A549 (cell line): ENCODE measurements around the gene EIF3L. TPM values are rescaled to one million over a fixed set of nuclear protein-coding genes. Genes with fewer than 3 reads are reported as not detected.

Experiments used
- ATAC-seq, 2 experiments: fragments of 200-7000 bp in 1 of 2; fragments of >200 bp in 1 of 2; cut with Nextera tagmentation in 1 of 2; cut with Tn5 transposase in 1 of 2; 3 replicates each; pipeline versions ENCODE4 v1.8.0 to v1.9.1; 2018 to 2020; ENCODE audit warnings: mild to moderate bottlenecking in 1 of 2, moderate library complexity in 1 of 2
- CTCF ChIA-PET: fragments of 300-600 bp; sonication (Branson Sonifier 250); formaldehyde crosslinking; extraction: SDS; loops from one replicate; lab custom pipeline; 2021; ENCODE audit warnings: antibody characterized with exemption, inconsistent platforms; lab: Yijun Ruan, JAX
- POLR2A ChIA-PET: fragments of 350-600 bp; formaldehyde crosslinking; extraction: SDS; loops from one replicate; lab custom pipeline; 2021; ENCODE audit warnings: antibody characterized with exemption, inconsistent platforms; lab: Yijun Ruan, JAX
- DNase-seq, 2 experiments: peaks; one replicate each; pipeline versions ENCODE4 v3.0.0 to v3.0.0-alpha.2; 2011 to 2016; ENCODE audit warnings: low read depth in 1 of 2, low spot score in 1 of 2
- FAIRE-seq: peaks from 2 replicates; lab custom pipeline; 2011; peaks lifted over from hg19 to GRCh38; lab: Jason Lieb, UNC
- H3K27ac ChIP-seq, 2 experiments: fragments of >200 bp; sonication (Bioruptor Twin); formaldehyde crosslinking; 3 replicates each; pipeline ENCODE4 v1.5.1; 2016 to 2017
- H3K4me1 ChIP-seq: fragments of >200 bp; sonication (Bioruptor Twin); formaldehyde crosslinking; 3 replicates; pipeline ENCODE4 v1.6.1; 2016
- H3K4me2 ChIP-seq: fragments of >200 bp; sonication (Bioruptor Twin); formaldehyde crosslinking; 3 replicates; pipeline ENCODE4 v1.6.1; 2016
- H3K4me3 ChIP-seq: fragments of >200 bp; sonication (Bioruptor Twin); formaldehyde crosslinking; 3 replicates; pipeline ENCODE4 v1.5.1; 2016
- H3K9me3 ChIP-seq: fragments of >200 bp; sonication (Bioruptor Twin); formaldehyde crosslinking; 3 replicates; pipeline ENCODE4 v1.6.1; 2016
- CEBPB ChIP-seq, 2 experiments: fragments of >200 bp in 1 of 2; sonication (Bioruptor Twin) in 1 of 2; formaldehyde crosslinking in 1 of 2; IDR thresholded peaks; 2 replicates each; pipeline ENCODE4 v1.6.1; 2012 to 2016
- CHD4 ChIP-seq: fragments of 200-600 bp; sonication (generic); IDR thresholded peaks from 2 replicates; pipeline ENCODE4 v1.6.1; 2016; ENCODE audit warnings: antibody characterized with exemption, mild to moderate bottlenecking, borderline replicate concordance
- EHMT2 ChIP-seq: fragments of 200-600 bp; sonication (generic); IDR thresholded peaks from 2 replicates; pipeline ENCODE4 v1.6.1; 2016; ENCODE audit warnings: antibody characterized with exemption, low read depth, mild to moderate bottlenecking, moderate library complexity
- EP300 ChIP-seq, 2 experiments: fragments of >200 bp; sonication (Bioruptor Twin); formaldehyde crosslinking; IDR thresholded peaks; 2 replicates in 1 of 2; 3 replicates in 1 of 2; pipeline ENCODE4 v1.6.1; 2016 to 2017
- ESRRA ChIP-seq: fragments of 150-350 bp; IDR thresholded peaks from 2 replicates; pipeline ENCODE4 v1.6.1; 2014; ENCODE audit warnings: mild to moderate bottlenecking, low read length, borderline replicate concordance
- FOXS1 ChIP-seq: fragments of 250-450 bp; sonication (Bioruptor Pico); IDR thresholded peaks from 2 replicates; pipeline ENCODE4 v1.5.0; 2020; ENCODE audit warnings: mild to moderate bottlenecking, moderate library complexity
- GATA3 ChIP-seq: IDR thresholded peaks from 2 replicates; pipeline ENCODE4 v1.6.1; 2012; ENCODE audit warnings: borderline replicate concordance
- HOXA7 ChIP-seq: fragments of 250-450 bp; sonication (Bioruptor Pico); IDR thresholded peaks from 2 replicates; pipeline ENCODE4 v1.5.0; 2020; ENCODE audit warnings: mild to moderate bottlenecking, moderate library complexity
- KDM1A ChIP-seq: fragments of 200-600 bp; sonication (generic); IDR thresholded peaks from 2 replicates; pipeline ENCODE4 v1.6.1; 2016; ENCODE audit warnings: low read depth, mild to moderate bottlenecking
- KDM5A ChIP-seq: fragments of 200-600 bp; sonication (generic); IDR thresholded peaks from 2 replicates; pipeline ENCODE4 v1.6.1; 2016; ENCODE audit warnings: antibody characterized with exemption, mild to moderate bottlenecking
- PHF8 ChIP-seq: fragments of 200-600 bp; sonication (generic); IDR thresholded peaks from 2 replicates; pipeline ENCODE4 v1.6.1; 2016; ENCODE audit warnings: low read depth, mild to moderate bottlenecking, antibody characterized with exemption, moderate library complexity, borderline replicate concordance
- POLR2A ChIP-seq: IDR thresholded peaks from 2 replicates; pipeline ENCODE4 v1.6.1; 2012; ENCODE audit warnings: mild to moderate bottlenecking, low read length
- POLR2AphosphoS2 ChIP-seq: conservative IDR thresholded peaks from 2 replicates; pipeline ENCODE4 v1.6.1; 2012; ENCODE audit warnings: low read length, improper control_type of control experiment, inconsistent platforms
- SREBF2 ChIP-seq: fragments of 450-650 bp; IDR thresholded peaks from 2 replicates; pipeline ENCODE4 v1.6.1; 2014; ENCODE audit warnings: mild to moderate bottlenecking, moderate library complexity
- TFCP2L1 ChIP-seq: fragments of 250-450 bp; sonication (Bioruptor Pico); IDR thresholded peaks from 2 replicates; pipeline ENCODE4 v1.5.0; 2021; ENCODE audit warnings: mild to moderate bottlenecking
- TP53 ChIP-seq: fragments of 250-450 bp; sonication (Bioruptor Pico); IDR thresholded peaks from 2 replicates; pipeline ENCODE4 v1.5.0; 2021; ENCODE audit warnings: mild to moderate bottlenecking, moderate library complexity
- ZFP36 ChIP-seq: fragments of 450-650 bp; IDR thresholded peaks from 2 replicates; pipeline ENCODE4 v1.6.1; 2014; ENCODE audit warnings: borderline replicate concordance; ENCODE audit not compliant: partially characterized antibody
- ZSCAN20 ChIP-seq: fragments of 250-450 bp; sonication (Bioruptor Pico); IDR thresholded peaks from 2 replicates; pipeline ENCODE4 v1.8.0; 2022; ENCODE audit warnings: mild to moderate bottlenecking, moderate library complexity
- WGBS: methylation state at CpG from one replicate; pipeline ENCODE4 v1.1.6; 2017; ENCODE audit errors: missing lambda C conversion rate; 5-methylcytosine and 5-hydroxymethylcytosine counted together
- polyA plus RNA-seq, 4 experiments: library from polyadenylated mRNA; depleted of rRNA in 3 of 4; stranded (reverse); fragments of >200 nt; fragmentation: RNase III in 1 of 4; extraction: RNeasy Plus Mini Kit Qiagen cat#74134 plus additional on column Dnase treatment in 1 of 4; gene quantifications; 2 replicates in 3 of 4; 3 replicates in 1 of 4; pipeline ENCODE4 v1.2.3, GENCODE V29; 2011 to 2017
- TF ChIP-seq, protein P1 (sequence below): fragments of 450-650 bp; IDR thresholded peaks from 2 replicates; pipeline ENCODE4 v1.6.1; 2014; ENCODE audit warnings: antibody characterized with exemption
- TF ChIP-seq, protein P2 (sequence below): fragments of 150-350 bp; IDR thresholded peaks from 2 replicates; pipeline ENCODE4 v1.6.1; 2014; ENCODE audit warnings: low read depth, mild to moderate bottlenecking, low read length
- TF ChIP-seq, protein P3 (sequence below): IDR thresholded peaks from 2 replicates; pipeline ENCODE4 v1.6.1; 2012; ENCODE audit warnings: low read depth, borderline replicate concordance
- TF ChIP-seq, protein P4 (sequence below): IDR thresholded peaks from 2 replicates; pipeline ENCODE4 v1.6.1; 2012
- TF ChIP-seq, protein P5 (sequence below): fragments of 250-450 bp; sonication (Bioruptor Pico); IDR thresholded peaks from 2 replicates; pipeline ENCODE4 v1.5.0; 2020; ENCODE audit warnings: low read depth, mild to moderate bottlenecking, moderate library complexity

The EIF3L gene
- polyA plus RNA-seq, 2 of the 4 experiments (the other 2 are of a cell fraction): 218 to 423 TPM

DNA sequence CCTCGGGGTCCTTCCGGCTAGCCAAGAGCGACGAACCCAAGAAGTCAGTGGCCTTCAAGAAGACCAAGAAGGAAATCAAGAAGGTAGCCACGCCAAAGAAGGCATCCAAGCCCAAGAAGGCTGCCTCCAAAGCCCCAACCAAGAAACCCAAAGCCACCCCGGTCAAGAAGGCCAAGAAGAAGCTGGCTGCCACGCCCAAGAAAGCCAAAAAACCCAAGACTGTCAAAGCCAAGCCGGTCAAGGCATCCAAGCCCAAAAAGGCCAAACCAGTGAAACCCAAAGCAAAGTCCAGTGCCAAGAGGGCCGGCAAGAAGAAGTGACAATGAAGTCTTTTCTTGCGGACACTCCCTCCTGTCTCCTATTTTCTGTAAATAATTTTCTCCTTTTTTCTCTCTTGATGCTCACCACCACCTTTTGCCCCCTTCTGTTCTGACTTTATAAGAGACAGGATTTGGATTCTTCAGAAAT, 43.4 kb upstream of the EIF3L start:
- POLR2A ChIA-PET: interaction anchor here (1.1 to 1.3 kb wide), 2 partner anchors 54 to 99 kb away, joined by 3 to 6 read pairs; no protein-coding TSS in a partner anchor
- H3K4me2 ChIP-seq: peak overlapping the region; percentile 99
- no peaks in the 10 kb centered on the region for H3K9me3 ChIP-seq
- peak overlapping the region; percentile 69 for H3K4me3 ChIP-seq
- TF ChIP-seq, protein P1, sequence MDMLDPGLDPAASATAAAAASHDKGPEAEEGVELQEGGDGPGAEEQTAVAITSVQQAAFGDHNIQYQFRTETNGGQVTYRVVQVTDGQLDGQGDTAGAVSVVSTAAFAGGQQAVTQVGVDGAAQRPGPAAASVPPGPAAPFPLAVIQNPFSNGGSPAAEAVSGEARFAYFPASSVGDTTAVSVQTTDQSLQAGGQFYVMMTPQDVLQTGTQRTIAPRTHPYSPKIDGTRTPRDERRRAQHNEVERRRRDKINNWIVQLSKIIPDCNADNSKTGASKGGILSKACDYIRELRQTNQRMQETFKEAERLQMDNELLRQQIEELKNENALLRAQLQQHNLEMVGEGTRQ: no peak
- TF ChIP-seq ESRRA: no peak
- no peak for TF ChIP-seq EHMT2
- no peak for TF ChIP-seq GATA3
- TF ChIP-seq, protein P2, sequence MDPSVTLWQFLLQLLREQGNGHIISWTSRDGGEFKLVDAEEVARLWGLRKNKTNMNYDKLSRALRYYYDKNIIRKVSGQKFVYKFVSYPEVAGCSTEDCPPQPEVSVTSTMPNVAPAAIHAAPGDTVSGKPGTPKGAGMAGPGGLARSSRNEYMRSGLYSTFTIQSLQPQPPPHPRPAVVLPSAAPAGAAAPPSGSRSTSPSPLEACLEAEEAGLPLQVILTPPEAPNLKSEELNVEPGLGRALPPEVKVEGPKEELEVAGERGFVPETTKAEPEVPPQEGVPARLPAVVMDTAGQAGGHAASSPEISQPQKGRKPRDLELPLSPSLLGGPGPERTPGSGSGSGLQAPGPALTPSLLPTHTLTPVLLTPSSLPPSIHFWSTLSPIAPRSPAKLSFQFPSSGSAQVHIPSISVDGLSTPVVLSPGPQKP: no peak
- TF ChIP-seq, all 56 proteins: peak for 0
- peak overlapping the region; percentile 96 to 99 for H3K27ac ChIP-seq
- FAIRE-seq (no peak), ATAC-seq (no peak), DNase-seq (no peak)
- H3K4me1 ChIP-seq: peaks cover 20% of the 10 kb centered on the region
- CTCF ChIA-PET: interaction anchor here (1.0 to 4.1 kb wide), 2 partner anchors 13 to 56 kb away, joined by 3 to 47 read pairs; no protein-coding TSS in a partner anchor
- 51% methylated on average over 10 of the region's 10 CpGs for WGBS

DNA sequence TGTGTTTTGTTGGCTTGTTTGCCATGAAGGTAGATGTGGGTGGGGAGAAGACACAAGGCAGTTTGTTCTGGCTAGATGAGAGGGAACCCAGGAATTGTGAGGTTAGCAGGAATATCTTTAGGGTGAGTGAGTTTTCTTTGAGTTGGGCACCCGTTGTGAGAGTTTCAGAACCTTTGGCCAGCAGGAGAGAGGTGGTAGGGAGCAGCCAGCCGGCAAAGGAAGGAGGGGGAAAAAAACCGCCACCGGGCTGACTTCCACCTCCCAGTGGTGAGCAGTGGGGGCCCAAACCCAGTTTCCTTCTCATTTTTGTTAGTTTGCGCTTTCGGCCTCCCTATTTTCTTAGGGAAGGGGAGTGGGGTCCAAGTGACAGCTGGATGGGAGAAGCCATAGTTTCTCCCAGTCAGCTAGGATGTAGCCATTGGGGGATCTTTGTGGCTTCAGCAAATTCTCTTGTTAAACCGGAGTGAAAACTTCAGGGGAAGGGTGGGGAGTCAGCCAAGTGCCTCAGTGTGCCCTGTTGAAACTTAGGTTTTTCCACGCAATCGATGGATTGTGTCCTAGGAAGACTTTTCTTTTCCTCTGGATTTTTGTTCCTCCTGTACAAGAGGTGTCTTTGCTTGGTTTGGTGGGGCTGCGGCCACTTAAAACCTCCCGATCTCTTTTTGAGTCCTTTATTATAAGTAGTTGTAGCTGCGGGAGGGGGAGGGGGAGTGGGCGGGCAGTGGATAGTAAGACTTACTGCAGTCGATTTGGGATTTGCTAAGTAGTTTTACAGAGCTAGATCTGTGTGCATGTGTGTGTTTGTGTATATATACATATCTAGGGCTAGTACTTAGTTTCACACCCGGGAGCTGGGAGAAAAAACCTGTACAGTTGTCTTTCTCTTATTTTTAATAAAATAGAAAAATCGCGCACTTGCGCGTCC, 42.5 kb upstream of the EIF3L start:
- FAIRE-seq (no peak), DNase-seq (peak in 1 of 2 experiments; percentile 32), ATAC-seq (peak in 1 of 2 experiments; percentile 11; a peak in 2 of 6 replicates)
- Histone ChIP-seq H3K4me2 (peak overlapping the region; percentile 99), H3K27ac (peak overlapping the region; percentile 1 to 99; a peak in 3 of 6 replicates), H3K4me1 (peaks cover 20% of the 10 kb centered on the region), H3K4me3 (peak overlapping the region; percentile 69), H3K9me3 (no peaks in the 10 kb centered on the region)
- 6% methylated on average over 19 of the region's 19 CpGs for WGBS
- CTCF ChIA-PET: interaction anchor here (0.9 to 4.1 kb wide), 4 partner anchors 12 to 158 kb away, joined by 3 to 47 read pairs (median 8); partner anchors contain the start of gene GALR3
- TF ChIP-seq ZFP36: no peak
- no peak for TF ChIP-seq TP53 (CRISPR knock-in tag)
- no peak for TF ChIP-seq POLR2AphosphoS2
- no peak for TF ChIP-seq ZSCAN20 (CRISPR knock-in tag)
- TF ChIP-seq FOXS1 (CRISPR knock-in tag): no peak
- TF ChIP-seq, protein P1: no peak
- POLR2A ChIA-PET: interaction anchor here (2.1 kb wide), 1 partner anchor 149 kb away, joined by 7 read pairs; the partner anchor contains the start of gene PDXP

DNA sequence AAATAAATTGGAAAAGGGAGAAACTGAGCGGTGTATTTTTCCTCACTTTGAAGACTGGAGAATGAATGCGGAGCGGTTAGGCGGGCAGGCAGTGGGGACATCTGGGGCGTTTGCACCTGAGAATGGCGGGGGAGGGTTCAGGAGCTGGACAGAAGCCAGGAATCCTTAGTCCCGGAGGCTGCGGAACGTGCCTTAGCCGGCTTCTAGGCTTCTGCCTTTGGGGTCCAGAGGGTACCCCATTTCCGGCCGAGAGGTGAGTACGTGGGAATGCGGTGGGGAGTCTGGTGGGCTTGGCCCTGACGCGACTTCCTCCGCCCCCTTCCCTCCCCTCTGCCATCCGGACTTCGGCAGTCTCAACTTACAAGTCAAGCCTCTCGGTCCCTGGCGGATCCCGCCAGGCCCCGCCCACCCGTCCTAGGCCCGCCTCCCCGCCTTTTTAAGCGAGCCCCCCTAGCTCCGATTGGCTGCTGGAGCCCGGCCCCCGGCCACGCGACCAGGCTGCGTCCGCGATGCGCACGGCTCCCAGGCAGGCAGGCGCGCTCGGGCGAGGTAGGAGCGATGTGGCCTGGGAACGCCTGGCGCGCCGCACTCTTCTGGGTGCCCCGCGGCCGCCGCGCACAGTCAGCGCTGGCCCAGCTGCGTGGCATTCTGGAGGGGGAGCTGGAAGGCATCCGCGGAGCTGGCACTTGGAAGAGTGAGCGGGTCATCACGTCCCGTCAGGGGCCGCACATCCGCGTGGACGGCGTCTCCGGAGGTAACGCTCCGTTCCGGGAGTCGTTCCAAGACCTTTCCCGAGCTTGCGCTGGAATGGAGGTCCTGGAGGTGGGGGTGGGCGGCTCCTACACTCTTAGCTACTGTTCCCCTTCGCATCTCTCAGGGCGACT, 41.6 kb upstream of the EIF3L start, which contains the start of gene GCAT:
GCAT (plus strand) TSS at position 525 of the 884 bp plus-strand sequence; CDS start at position 559, 34 bp downstream.
- ChIA-PET POLR2A (interaction anchor here (0.6 to 2.1 kb wide), 6 partner anchors 29 to 188 kb away, joined by 3 to 7 read pairs (median 5); partner anchors contain the start of genes ANKRD54, C22orf23, PDXP and POLR2F), CTCF (interaction anchor here (0.8 to 4.1 kb wide), 5 partner anchors 11 to 157 kb away, joined by 3 to 47 read pairs (median 7); partner anchors contain the start of gene GALR3)
- FAIRE-seq (no peak), DNase-seq (peak; percentile 91 to 94), ATAC-seq (peak; percentile 71 to 88)
- Histone ChIP-seq H3K4me2 (peak within 1 kb of the TSS; percentile 99), H3K9me3 (no peaks in the 10 kb centered on the region), H3K4me3 (peak within 1 kb of the TSS; percentile 69), H3K4me1 (peaks cover 20% of the 10 kb centered on the region), H3K27ac (peak within 1 kb of the TSS; percentile 55 to 99; a peak in 5 of 6 replicates)
- WGBS: 1% methylated on average over 17 of the region's 73 CpGs
- TF ChIP-seq TFCP2L1: 0 out of 2 replicates have a peak, but pooled peaks have one; percentile 29
- no peak for TF ChIP-seq HOXA7
- no peak for TF ChIP-seq CEBPB (IDR thresholded peaks at IDR 0.05)
- no peak for TF ChIP-seq EHMT2
- TF ChIP-seq EP300 (IDR thresholded peaks at IDR 0.05): no peak
- no peak for TF ChIP-seq SREBF2
- TF ChIP-seq, protein P3, sequence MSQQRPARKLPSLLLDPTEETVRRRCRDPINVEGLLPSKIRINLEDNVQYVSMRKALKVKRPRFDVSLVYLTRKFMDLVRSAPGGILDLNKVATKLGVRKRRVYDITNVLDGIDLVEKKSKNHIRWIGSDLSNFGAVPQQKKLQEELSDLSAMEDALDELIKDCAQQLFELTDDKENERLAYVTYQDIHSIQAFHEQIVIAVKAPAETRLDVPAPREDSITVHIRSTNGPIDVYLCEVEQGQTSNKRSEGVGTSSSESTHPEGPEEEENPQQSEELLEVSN: peak; percentile 47; the same call in 1 of the 2 replicates
- TF ChIP-seq KDM5A: no peak
- TF ChIP-seq, protein P4, sequence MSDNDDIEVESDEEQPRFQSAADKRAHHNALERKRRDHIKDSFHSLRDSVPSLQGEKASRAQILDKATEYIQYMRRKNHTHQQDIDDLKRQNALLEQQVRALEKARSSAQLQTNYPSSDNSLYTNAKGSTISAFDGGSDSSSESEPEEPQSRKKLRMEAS: peak; percentile 82
- no peak for TF ChIP-seq CHD4
- TF ChIP-seq POLR2AphosphoS2: no peak
- no peak for TF ChIP-seq PHF8
- peak; percentile 28; the same call in 1 of the 2 replicates for TF ChIP-seq POLR2A
- TF ChIP-seq, protein P5, sequence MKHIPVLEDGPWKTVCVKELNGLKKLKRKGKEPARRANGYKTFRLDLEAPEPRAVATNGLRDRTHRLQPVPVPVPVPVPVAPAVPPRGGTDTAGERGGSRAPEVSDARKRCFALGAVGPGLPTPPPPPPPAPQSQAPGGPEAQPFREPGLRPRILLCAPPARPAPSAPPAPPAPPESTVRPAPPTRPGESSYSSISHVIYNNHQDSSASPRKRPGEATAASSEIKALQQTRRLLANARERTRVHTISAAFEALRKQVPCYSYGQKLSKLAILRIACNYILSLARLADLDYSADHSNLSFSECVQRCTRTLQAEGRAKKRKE: no peak
- no peak for TF ChIP-seq KDM1A
